GM19193 (cell line): ENCODE results near the gene ZNF724.

Experiments used
- POLR2A ChIP-seq: IDR thresholded peaks from 4 replicates; pipeline ENCODE4 v1.6.1; 2011; ENCODE audit not compliant: insufficient read depth, insufficient read length; ENCODE audit errors: extremely low read depth

The ZNF724 gene

GRCh38 chr19:23249911-23250649 lies at the start of gene ZNF724:
Gene ZNF724 (minus strand): TSS chr19:23250394. CDS start chr19:23250242, 152 bp downstream.
- peak; percentile 82 for TF ChIP-seq POLR2A

GRCh38 chr19:23294141-23294540 lies 43.9 kb upstream of the ZNF724 start:
- TF ChIP-seq POLR2A = no peak

- no peak for TF ChIP-seq POLR2A
Measured at GRCh38 chr19:23287620-23288019, 37.4 kb upstream of the ZNF724 start.

- no peak for TF ChIP-seq POLR2A
Measured at GRCh38 chr19:23286477-23286876, 36.3 kb upstream of the ZNF724 start.

DNA sequence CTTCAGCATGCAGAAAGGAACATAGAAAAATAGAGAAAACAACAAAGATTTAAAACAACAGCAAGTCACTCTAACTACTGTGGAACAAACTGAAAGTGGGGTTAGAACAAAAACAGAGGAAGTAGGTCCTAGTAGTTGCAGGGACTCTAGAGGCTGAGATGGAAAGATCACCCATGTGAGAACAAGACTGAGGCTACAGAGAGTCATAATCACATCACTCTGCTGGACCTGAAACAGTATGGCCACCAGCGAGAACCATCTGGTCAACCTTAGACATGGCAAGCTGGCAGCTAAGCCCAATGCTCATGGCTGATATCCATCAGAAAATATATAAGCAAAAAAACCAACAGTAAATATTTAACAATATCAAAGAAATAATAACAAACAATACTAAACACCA lies 35.8 kb upstream of the ZNF724 start:
- no peak for TF ChIP-seq POLR2A

DNA sequence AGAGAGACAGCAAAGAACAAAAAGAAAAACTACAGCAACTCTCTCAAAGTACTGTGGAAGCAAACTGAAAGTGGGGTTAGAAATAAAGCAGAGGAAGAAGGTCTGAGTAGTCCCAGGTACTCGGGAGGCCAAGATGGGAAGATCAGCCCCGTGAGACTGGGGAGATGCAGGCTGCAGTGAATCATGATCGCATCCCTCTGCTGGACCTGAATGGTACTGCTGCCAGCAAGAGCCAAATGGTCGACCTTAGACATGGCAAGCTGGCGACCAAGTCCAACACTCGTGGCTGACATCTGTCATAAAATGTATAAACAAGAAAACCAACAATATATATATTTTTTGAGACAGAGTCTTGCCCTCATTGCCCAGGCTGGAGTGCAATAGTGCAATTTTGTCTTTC lies 33.7 kb upstream of the ZNF724 start:
- no peak for TF ChIP-seq POLR2A

- no peak for TF ChIP-seq POLR2A
Measured at GRCh38 chr19:23281663-23282276, 31.6 kb upstream of the ZNF724 start.

DNA sequence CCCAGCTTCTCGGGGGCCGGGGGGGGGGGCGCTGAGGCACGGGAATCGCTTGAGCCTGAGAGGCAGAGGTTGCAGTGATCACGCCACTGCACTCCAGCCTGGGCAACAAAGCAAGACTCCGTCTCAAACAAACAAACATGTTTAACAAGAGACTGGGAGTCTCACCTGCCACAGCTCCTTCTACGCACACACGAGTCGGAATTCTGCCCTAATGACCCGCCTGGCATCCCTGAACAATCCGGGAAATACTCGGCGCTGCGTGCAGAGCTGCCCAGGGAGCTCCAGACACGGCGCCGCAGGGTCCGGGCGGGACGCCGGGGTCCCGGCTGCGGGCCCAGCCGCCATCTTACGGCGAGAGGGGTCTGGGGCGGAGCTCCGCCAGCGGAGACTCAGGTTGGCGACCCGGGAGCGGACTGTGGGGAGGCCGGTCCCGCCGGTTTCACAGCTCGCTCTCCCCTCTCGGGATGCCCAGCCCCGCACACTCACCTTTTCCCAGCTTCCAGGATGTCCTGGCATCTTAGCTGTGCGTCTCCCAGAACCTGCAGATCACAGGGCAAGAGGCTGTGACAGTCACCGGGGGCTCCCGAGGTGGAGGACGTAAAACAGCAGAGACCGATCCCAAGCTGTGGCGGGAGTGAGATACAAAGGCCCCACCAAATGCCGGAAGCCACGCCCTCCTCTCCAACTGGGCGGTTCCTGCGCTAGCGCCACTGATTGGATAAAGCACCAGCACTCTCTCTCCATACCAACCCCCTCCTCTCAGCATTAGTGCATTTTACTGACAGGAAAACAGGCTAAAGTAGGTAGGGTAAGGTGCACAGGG lies 23.6 kb upstream of the ZNF724 start:
- TF ChIP-seq POLR2A = peak; percentile 85

GRCh38 chr19:23273022-23273589 lies 22.9 kb upstream of the ZNF724 start:
- TF ChIP-seq POLR2A = no peak

DNA sequence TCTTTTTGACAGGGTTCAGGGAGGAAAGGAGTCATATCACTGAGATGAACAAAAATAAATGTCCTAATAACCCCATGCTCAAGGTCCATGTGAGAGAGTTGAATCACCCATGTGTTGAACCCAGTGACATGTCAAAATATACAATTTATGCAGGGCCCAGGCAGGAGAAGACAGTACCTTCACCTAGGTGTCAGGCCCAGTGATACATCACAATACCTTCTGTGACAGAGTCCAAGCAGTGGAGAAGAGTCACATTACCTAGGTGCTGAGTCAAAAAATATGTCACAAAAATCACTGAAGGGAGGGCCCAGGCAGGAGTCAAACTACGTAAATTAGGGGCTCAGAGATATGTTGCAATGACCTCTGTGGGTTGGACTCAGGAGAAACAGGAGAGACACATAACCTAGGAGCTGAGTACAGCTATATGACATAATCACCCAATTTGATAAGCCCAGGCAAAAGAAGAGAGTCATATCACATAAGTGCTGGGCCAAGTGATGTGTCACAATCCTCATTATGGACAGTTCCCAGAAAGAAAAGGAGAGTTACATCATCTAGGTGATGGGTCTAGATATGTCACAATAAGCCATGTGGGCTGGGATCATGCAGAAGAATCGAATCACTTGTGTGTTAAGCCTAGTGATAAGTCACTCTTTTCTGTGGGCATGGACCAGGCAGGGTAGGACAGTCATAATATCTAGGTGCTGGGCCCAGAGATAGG lies 13.8 kb upstream of the ZNF724 start:
- no peak for TF ChIP-seq POLR2A

GRCh38 chr19:23263396-23263795 lies 13.2 kb upstream of the ZNF724 start:
- TF ChIP-seq POLR2A = no peak

DNA sequence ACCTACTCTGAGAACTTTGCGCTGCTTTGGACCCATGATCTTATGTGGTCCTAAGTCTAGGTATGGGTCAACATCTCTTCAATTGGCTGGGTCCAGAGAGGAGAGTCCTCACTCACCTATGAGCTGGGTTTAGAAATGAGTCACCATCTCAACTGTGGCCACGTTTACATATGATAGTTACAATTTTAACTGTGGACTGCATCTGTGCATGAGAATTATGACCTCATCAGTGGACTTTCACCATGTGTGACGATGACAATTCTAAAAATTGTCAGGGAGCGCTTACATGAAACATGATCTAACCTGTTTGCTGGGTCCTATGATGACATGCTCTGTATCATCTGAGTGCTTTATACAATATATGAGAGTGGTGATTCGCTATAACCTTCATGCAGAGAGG lies 12.7 kb upstream of the ZNF724 start:
- TF ChIP-seq POLR2A = no peak

DNA sequence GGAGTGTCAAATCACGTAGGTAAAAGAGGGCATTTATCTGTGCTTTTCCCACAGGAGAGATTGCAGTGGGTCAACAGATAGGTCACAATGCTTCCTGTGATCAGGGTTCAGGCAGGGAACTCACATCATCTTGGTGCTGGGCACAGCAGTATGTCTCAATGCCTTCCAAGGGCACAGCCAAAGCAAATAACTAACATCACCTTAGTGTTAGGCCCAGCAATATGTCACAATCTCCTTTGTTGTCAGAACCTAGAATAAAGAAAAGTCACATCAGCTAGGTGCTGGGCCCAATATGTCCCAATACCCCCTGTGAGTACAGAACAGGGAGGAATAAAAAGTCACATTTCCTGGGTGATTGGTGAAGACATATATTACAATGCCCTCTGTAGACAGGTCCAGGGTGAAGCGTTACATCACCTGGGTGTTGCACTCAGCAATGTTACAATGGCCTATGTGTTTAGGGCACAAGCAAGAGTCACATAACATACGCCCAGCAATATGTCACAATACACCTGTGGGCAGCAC lies 11.4 kb upstream of the ZNF724 start:
- no peak for TF ChIP-seq POLR2A

DNA sequence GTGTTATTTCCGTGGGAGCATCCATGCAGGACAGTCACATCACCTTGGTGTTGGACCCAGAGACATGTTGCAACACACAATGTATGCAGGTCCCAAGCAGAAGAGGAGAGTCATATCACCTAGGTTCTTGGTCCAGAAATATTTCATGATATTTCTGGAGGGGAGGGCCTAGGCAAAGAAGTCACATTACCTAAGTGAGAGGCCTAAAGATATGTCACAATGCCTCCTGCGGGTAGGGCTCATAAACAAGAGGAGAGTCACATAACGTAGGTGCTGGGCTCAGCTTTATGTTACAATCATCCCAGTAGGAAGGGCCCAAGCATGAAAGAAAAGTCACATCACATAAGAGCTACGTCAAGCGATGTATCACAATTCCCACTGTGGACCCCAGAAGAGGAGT lies 10.8 kb upstream of the ZNF724 start:
- no peak for TF ChIP-seq POLR2A
